Hematopoietic multipotent progenitor cell treated with erythropoietin and hydrocortisone succinate and interleukin-3 and kit ligand, for 15 days (in vitro differentiated cells): ENCODE data around the gene TAOK1.

ENCODE experiments used
- DNase-seq: peaks from one replicate; pipeline ENCODE4 v3.0.0-alpha.2; 2015; ENCODE audit warnings: low spot score

TAOK1 gene

DNA sequence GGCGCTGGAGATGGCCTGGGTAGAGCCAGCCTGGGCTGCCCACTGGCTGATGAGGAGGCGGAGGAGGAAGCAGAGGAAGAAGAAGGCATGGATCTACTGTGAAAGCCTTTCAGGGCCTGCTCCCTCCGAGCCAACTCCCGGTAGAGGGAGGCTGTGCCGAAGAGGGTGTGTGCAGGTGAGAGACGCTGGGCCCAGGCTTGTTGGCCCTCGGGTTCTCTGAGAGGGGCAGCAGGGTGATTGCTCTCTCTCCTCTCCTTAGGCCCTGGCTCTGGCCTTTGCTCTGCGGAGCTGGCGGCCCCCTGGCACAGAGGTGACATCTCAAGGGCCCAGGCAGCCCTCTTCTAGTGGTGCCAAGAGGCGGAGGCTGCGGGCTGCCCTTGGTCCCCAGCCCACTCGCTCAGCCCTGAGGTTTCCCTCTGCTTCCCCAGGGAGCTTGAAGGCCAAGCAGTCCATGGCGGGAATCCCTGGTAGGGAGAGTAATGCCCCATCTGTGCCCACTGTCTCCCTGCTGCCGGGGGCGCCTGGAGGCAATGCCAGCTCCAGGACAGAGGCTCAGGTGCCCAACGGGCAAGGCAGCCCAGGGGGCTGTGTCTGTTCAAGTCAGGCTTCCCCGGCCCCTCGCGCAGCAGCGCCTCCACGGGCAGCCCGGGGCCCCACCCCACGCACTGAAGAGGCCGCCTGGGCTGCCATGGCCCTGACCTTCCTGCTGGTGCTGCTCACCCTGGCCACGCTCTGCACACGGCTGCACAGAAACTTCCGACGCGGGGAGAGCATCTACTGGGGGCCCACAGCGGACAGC is 181.9 kb downstream of the TAOK1 start:
- no peak for DNase-seq

DNA sequence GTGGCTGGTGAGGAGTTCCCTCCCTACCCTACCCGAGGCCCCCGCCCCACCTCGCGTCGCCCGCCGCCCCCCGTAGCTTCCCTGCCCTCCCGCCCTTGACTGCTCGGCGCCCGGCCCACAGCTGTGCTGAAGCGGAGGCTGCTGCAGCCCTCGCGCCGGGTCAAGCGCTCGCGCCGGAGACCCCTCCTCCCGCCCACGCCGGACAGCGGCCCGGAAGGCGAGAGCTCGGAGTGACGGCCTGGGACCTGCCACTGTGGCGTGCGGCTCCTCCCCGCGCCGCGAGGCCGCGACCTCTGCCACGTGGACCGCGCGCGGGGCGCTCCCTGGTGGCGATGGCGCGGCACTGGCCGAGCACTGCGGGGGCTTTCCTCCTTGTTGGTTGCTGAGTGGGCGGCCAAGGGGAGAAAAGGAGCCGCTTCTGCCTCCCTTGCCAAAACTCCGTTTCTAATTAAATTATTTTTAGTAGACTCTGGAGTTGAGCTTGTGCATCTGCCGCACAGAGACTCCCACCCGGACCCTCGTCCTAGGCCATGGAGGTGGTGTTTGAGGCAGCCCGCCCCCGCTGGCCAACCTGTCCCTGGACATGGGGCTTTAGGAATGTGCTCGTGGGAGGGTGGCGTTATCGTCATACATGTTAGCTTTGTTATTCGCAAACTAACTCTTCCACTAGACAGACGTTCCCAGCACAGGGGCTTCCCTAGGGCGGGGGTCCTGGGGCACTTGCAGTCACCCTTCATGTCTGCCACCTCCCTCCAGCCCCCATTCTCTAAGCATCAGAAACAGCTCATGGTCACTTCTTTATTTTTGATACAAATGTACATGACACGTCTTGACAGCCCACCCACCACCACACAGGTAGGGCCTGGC is 182.8 kb downstream of the TAOK1 start:
- DNase-seq, result no peak

DNA sequence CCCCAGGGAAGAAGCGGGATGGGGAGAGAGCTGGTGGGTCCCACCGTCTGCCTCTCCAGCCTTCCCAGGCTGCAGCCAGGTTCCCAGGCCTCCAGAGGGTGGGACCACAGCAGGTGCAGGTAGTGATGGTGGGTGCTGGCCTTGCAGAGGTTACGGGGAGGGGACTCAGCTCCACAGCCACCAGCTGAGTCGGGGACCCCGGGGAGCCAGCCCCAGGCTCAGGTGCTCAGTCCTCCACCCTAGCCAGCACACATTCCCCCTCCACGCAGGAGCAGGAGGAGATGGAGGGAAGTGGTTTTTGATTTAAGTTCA is 183.4 kb downstream of the TAOK1 start:
- DNase-seq, result no peak

DNA sequence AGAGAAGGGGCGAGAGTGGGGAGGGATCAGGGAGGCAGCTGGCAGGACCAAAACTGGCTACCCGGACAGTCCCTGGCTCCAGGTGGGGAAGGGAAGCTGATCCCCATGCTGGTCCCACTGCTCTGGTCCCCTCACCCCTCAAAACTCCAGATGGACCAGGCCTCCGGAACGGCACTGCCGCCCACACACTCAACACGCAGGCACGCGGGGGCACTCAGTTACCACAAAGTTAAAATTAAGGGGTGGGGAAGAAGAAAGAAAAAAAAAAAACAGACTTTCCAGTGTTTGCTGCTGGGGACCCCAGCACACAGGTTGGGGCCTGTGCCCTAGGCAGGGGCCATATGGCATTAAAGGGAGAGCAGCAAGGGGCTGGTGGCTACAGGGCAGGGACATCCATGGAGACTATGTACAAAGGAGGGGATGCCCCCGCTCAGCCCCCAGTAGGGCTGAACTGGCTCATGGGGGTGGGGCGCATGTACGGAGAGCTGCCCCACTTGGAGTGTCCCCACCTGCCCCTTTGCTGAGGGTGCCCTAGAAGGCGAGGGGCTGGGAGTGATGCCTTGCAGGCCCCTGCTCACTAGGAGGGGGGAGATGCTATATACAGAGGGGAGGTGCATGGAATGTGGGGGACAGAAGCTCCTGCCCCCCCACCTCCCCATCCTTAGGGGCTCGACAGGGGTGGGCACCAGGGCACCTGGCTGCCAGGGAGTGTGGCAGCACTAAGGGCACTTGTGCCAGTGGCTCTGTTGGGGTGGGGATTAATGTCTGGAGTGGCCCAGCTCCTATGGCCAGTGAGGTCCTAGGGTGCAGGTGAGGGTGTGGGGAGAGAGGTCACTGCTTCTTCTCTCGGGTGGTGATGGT is 183.9 kb downstream of the TAOK1 start:
- no peak for DNase-seq

DNA sequence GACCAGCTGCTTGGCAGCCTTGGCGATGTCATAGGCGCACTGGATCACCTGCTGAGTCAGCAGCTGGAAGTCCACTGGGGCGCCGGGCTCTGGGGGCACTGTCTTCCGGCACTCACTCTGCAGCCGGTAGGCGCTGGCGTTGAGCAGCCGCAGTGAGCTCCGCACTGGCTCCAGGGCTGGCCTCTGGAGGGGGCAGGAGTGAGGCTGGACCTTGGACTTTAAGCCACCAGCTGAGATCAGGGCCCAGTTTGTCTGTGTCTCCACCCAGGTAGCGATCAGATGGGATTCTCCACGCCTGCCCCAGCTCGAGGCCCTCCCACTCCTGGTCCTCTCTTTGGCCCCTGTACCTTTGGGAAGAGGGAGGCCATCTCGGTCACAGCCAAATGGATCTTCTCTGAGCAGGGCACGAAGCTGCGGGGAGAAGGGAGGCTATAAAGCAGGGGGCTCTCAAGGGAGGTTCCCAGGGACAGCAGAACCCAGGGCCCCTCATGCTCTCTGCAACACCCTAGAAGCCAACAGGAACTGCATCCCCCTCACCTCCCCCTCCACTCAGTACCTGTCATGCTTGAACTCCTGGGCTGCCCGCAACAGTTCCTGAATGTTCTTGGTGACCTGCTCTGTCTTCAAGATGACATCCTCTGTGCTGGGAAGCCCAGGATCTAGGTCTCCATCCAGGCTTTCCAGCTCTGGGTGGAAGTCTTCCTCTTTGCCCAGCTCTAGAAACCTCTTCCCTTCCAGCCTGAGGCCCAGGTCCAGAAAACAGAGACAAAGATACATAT is 184.8 kb downstream of the TAOK1 start:
- no peak for DNase-seq

DNA sequence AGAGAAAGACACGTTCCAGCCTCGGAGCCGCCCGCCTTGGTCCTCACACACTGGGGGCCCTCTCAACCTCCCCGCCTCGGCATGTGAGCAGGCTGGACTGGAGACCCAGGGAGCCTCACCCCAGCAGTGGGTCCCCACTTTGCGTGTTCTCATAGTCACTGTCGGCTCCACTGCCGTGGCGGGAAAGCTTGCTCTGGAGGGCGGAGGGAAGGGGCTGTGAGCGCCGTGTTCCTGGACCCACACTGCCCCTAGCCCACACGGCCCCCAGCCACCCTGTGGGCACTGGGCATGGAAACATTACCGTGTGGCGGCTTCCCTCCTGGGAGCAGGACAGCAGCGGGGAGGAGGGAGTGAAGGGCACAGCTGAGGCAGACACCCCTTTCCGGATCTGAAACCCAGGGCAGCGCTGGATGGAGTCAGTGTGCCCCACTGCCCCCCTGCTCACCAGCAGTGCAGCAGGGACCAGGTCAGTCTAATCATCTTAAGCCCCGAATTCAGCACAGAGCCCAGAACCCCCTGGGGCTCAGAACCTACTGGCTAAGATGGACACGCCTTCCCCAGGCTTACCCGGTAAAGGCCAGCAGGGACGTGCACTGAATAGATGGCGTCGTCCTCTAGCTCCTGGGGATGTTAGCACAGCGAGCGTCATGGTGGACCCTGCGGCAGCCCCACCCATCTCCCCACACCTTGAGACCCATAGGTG is 185.5 kb downstream of the TAOK1 start:
- DNase-seq, result no peak

DNA sequence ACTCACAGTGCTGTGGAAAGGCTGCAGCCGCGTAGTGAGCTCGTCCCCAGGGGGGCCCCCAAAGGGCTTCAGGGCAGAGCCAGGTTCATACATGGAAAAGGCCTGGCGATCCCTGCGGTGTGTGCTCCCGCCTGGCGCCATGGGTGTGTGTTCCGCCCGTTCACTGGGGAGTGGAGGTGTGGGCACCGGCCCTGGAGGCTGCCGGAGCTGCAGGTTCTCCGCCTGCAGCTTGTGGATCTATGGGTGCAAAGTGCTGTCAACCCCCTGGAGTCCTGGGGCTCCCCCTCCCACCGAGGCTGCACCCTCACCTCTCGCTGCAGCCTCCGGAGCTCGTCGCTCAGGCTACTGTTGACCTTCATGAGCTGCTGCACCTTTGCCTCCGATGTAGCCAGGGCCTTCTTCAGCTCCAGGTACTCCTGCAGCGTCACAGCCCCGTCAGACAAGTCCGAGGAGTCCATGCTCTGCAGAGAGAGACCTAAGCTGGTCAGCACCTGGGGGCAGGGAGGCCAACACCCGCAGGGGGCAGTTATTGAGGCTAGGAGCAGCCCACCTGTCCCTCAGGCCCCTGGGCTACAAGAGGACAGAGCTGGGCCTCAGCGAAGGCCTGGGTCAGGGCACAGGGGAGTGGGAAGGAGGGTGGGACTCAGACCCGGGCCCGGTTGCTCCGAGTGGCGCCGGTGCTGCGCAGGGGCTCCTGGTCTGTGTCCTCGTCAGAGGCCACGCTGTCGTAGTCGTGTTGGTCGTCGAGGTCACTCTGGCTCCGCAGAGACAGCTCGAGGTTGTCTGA is 186.2 kb downstream of the TAOK1 start:
- no peak for DNase-seq

DNA sequence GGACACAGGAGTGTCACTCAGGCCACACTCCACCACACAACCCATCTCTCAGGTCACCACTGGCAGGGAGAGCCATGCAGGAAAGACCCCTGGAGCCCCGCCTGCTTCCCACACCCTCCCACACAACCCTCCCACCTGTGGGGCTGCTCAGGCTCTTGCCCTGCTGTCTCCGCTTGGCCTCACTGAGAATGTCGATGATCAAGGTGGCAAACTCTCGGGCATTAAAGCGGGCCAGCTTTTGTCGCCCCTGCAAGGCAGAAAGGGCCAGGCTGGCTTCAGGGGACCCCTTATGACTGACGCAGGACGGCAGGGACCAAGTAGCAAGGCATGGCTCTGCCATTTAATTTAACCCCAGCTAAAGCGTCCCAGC is 186.8 kb downstream of the TAOK1 start:
- no peak for DNase-seq

DNA sequence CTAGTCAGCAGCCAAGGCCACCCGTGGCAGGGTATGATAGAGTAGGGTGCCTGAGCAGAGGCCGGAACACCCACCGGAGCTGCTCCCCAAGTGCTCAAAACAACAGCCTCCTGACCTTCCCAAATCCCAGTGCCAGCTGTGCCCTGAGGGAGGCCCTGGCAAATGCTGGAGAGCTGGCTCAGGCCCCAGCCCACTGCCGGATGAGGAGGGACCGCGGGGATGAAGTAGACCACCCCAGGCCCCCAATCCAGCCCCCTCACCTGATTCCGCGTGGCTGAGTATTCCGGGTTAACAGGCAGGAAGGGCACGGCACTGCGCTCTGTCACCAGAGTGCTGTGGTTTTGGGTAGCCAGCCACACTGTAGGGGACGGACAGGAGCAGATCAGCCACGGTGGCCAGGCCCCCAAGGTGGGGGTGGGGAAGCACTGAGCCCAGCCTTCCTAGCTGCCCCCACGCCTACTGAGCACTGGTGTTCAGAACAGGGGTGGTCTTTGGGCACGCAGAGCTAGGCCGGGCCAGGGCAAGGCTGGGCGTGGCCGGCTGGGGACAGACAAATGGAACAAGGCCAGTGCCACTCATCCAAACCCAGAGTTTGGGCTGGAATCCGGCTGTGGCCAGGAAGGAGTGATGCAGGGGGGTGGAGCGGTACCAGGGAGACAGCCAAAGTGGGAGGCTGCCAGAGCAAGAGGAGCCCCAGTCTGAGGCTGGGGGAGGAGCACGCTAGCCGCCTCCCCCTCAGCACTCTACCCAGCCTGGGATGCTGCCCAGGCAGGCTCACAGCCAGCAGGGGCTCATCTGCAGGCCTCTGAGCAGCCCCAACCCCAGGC is 187.4 kb downstream of the TAOK1 start:
- DNase-seq, result no peak

DNA sequence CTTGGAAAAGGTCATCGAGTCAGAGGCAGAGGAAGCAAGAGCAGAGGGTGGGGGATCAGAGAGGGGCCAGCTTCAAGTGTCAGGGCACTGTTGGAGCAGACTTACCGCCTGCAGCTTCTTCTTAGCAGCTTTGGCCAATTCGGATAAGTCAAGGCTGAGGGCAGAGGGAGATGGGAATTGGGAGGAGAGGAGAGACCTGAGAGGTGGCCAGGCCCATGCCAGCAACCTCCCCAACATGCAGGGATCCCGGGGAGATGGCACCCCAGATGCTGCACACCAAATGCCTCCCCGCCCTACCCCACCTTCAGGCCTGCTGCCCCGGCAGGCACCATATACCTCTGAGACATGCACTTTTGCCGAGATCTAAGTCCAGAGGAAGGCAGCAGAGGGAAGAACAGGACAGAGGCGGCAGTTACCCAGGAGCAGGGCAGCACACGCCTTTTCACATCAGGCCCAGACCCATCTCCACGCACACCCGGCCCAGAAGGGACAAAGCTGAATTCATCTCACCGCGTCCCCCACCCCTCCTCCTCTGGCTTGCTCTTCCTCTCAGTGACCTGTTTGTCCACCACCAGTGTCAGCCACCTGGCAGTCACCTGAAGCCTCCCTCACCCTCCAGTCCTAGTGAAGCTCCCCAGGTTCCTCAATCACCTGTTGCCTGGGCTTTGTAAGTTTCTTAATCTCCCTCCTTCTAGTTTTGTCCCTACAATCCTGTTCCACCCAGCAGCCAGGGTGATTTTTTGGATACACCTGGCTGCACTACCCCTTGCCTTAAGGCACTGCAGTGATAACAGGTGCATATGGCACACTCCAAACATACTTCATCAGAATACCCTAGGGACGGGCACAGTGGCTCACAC is 188.7 kb downstream of the TAOK1 start:
- DNase-seq, result no peak

DNA sequence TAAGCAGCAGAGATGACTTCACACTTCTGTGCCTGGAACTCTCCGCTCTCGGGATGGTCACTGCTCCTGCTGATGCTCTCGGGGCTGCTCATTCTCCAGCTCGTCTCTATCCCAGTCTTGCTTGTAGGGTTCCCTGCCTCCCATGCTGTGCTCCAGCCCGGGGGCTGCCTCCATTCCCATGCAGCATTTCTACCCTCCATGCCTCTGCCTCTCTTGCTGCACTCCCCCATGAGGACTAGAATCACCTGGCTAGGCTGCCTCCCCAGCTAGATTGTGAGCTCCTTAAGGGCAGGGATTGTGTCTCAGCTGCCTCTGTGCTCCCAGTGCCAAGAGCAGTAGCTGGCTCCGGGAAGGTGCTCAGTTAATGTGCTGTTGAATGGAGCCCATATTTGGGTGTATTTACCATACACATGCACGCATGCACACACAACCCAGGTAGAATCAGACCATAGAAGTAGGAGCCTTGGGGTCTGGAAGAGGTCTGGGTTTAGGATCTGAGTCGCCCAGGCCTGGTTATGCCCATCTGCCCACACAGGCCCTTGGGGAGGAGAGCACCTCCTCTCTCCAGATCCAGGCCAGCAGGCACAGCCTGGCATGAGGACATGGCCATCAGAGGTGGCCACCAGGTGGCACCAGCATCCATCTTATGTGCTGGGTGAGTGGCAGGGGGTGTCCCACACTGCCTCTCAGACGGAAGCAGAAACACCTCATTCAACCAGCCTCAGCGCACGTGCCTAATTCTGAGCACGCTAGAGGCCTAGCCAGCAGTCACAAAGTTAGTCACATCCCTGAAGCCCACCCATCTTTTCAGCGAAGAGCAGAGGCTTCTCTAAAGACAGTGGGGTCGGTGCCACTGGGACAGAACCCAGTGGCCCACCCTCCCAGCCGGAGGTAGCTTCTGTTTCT is 190.0 kb downstream of the TAOK1 start:
- peak; percentile 64 for DNase-seq

DNA sequence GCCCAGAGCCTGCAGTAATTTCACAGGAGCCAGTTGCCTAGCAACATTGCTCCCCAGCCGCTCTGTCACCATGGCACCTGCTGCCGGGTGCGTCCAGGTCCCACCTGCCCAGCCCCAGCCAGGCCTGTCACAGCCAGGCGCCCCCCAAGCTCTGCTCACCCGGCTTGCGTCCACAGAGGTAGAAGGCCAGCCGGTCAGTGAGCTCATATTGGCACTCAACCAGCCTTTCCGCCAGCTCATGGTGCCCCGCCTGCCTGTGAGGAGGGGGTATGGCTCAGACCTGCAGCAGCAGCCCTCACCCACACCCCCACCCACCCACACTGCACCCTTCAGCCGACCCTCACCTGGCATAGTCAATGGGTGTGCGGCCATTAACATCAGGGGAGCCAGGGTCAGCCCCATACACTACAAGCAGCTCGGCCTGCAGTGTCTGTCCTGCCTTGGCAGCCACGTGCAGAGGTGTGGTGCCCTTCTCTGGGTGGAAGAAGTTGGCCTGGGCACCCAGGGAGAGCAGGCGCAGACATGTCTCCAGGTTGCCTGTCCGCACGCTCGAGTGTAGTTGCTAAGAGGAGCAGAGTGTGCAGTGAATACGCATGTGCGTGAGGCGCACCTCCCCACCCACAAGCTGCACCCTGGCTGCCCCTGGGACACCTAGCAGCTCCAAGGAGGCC is 191.6 kb downstream of the TAOK1 start:
- no peak for DNase-seq

DNA sequence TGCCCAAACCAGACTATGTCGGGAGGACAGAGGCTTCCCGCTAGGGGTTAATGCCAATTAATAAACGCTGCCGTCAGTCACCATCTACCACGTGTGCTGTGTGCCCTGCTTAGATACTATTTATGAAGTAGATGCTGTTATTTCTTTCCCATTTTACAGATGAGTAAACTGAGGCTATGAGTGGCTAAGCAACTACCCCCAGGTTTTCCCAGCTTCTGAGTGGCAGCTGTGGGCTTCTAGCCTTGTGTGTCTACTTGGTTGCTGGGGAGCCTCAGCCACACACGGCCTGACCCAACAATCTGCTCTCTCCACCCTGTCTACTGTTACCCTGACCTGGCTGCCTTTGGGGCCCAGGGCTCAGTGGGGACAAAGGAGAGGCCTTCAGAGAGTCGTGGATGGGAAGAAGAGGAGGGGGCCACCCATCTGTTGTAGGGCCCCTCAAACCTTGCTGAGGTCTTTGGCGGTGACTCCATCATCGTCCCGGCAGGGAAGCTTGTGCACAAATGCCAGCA is 192.1 kb downstream of the TAOK1 start:
- DNase-seq, result no peak

DNA sequence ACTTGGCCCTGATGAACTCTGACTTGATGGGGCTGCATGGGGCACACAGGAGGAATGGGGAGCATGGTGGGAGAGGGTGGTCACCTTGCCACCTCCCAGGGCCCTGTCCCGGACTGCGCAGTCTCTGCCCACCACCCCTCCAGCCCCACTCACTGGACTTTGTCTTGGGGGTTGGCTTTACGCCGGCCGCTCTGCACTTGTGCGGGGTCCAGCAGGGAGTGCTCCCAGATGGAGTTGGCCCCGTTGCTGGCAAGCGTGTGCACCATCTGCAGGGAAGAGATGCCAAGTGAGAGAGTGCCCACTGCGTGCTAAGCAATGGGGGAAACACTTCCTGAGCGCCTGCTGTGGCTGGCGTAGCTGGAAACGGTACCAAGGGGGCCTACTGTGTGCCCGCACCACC is 192.6 kb downstream of the TAOK1 start:
- no peak for DNase-seq

DNA sequence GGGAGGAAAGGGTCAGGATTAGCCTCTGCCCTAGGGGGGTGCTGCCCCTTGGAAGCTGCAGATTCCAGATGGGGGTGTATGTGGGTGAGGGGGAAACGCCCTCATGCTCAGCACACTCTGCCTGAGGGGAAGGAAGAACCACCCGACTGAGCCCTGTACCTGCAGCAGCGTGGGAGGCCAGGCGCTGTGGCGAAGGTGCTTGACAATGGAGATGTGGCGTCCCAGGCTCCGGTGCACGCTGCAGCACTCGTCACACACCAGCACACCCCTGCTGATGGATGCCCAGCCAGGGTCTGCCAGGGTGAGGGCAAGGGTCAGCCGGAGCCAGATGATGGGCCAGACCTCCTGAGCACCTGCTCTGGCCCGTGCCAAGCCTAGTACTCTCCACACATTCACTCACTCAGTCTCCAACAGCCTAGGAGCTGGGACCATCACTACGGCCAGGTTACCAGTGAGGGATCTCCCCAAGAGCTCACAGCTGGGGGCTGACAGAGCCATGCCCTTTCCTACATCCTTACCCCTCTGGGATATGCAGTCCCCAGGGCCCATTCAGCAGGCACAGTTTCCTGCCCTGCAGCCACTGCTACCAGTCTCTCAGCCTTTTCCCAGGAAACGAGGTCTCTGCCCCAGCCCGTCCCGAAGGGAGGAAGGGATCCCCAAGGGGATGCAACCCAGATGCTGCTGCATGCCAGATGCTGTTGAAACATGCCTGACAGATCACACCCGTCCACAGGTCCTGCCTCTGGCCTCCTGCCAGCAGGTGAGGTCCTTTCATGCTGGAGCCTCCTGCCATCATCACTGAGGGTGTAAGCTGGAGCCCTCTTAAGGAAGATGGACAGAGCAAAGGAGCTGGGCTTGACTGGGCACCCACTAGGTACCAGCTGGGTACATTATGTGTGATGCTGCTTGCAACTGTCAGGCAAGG is 193.4 kb downstream of the TAOK1 start:
- DNase-seq, result no peak
